HL-60 (cell line): ENCODE measurements around the gene BAMBI.

ENCODE experiments used
- POLR2AphosphoS5 ChIP-seq: IDR thresholded peaks from 2 replicates; pipeline ENCODE4 v1.6.1; 2012; ENCODE audit warnings: low read depth
- TF ChIP-seq, protein P1 (sequence below): IDR thresholded peaks from one replicate; pipeline ENCODE4 v1.5.1; 2011; ENCODE audit warnings: low read length, control low read depth, inconsistent platforms; ENCODE audit not compliant: insufficient read depth
- TF ChIP-seq, protein P2 (sequence below): IDR thresholded peaks from 2 replicates; pipeline ENCODE4 v1.6.1; 2012; ENCODE audit warnings: low read depth; ENCODE audit not compliant: insufficient replicate concordance

DNA sequence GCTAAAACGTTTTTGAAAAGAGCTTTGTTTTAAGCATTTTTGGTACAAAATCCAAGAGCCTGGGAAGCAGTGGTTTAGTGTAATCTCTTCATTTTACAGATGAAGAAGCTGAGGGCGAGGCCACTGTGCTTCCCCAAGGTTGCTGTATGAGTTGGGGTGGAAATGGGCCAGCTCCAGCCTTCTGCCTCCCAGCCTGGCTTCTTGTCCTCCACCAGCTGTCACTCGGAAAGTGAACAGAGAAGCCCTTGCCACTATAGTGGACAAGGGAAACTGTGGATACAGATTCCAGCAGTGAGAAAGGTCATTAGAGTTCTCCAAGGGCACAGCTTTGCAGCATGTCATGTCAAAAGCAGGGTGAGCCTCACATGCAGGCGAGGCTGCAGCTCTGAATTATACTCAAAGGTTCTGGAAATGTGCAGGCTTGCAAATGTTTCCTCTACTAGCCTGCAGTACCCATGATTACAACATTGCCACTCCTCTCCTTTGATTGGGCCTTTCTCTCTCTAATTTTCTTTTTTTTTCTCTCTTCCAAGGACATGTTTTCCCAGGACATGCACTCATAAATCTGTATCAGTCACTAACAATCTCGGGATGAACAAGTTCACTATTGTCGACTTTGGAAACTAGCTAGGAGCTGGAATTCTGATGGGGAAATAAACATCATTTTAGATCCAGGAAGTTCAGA, 33.0 kb downstream of the BAMBI start:
- TF ChIP-seq POLR2AphosphoS5, result no peak
- TF ChIP-seq, protein P1, sequence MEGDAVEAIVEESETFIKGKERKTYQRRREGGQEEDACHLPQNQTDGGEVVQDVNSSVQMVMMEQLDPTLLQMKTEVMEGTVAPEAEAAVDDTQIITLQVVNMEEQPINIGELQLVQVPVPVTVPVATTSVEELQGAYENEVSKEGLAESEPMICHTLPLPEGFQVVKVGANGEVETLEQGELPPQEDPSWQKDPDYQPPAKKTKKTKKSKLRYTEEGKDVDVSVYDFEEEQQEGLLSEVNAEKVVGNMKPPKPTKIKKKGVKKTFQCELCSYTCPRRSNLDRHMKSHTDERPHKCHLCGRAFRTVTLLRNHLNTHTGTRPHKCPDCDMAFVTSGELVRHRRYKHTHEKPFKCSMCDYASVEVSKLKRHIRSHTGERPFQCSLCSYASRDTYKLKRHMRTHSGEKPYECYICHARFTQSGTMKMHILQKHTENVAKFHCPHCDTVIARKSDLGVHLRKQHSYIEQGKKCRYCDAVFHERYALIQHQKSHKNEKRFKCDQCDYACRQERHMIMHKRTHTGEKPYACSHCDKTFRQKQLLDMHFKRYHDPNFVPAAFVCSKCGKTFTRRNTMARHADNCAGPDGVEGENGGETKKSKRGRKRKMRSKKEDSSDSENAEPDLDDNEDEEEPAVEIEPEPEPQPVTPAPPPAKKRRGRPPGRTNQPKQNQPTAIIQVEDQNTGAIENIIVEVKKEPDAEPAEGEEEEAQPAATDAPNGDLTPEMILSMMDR, result no peak
- TF ChIP-seq, protein P2, sequence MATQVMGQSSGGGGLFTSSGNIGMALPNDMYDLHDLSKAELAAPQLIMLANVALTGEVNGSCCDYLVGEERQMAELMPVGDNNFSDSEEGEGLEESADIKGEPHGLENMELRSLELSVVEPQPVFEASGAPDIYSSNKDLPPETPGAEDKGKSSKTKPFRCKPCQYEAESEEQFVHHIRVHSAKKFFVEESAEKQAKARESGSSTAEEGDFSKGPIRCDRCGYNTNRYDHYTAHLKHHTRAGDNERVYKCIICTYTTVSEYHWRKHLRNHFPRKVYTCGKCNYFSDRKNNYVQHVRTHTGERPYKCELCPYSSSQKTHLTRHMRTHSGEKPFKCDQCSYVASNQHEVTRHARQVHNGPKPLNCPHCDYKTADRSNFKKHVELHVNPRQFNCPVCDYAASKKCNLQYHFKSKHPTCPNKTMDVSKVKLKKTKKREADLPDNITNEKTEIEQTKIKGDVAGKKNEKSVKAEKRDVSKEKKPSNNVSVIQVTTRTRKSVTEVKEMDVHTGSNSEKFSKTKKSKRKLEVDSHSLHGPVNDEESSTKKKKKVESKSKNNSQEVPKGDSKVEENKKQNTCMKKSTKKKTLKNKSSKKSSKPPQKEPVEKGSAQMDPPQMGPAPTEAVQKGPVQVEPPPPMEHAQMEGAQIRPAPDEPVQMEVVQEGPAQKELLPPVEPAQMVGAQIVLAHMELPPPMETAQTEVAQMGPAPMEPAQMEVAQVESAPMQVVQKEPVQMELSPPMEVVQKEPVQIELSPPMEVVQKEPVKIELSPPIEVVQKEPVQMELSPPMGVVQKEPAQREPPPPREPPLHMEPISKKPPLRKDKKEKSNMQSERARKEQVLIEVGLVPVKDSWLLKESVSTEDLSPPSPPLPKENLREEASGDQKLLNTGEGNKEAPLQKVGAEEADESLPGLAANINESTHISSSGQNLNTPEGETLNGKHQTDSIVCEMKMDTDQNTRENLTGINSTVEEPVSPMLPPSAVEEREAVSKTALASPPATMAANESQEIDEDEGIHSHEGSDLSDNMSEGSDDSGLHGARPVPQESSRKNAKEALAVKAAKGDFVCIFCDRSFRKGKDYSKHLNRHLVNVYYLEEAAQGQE, result no peak
